ENCODE data around the gene GRK5.

- TF ChIP-seq EZH2phosphoT487 (IDR thresholded peaks at IDR 0.05; ENCODE audit: insufficient read depth, low read depth) (no peak), EZH2 (IDR thresholded peaks at IDR 0.05; ENCODE audit: insufficient read depth, poor library complexity, severe bottlenecking) (no peak)
These were observed 91.4 kb downstream of the GRK5 start for GRCh38 chr10:119298810-119299209.
